Hepatocyte (in vitro differentiated cells): ENCODE measurements around the gene CYSTM1.

Experiments used
- EZH2 ChIP-seq: fragments of 200-600 bp; sonication (generic); IDR thresholded peaks from 2 replicates; pipeline ENCODE4 v1.6.1; 2016; ENCODE audit warnings: antibody characterized with exemption, mild to moderate bottlenecking, borderline replicate concordance
- EZH2phosphoT487 ChIP-seq: fragments of 200-600 bp; sonication (generic); IDR thresholded peaks from one replicate; pipeline ENCODE4 v1.6.1; 2018; ENCODE audit warnings: antibody characterized with exemption, mild to moderate bottlenecking, low read depth, moderate library complexity; ENCODE audit not compliant: unreplicated experiment, severe bottlenecking
- TF ChIP-seq, protein P1 (sequence below): fragments of 200-600 bp; sonication (generic); IDR thresholded peaks from 2 replicates; pipeline ENCODE4 v1.5.1; 2016; ENCODE audit warnings: antibody characterized with exemption, mild to moderate bottlenecking; ENCODE audit not compliant: poor library complexity

GRCh38 chr5:140146523-140146842 lies 28.5 kb upstream of the CYSTM1 start:
- TF ChIP-seq, protein P1, sequence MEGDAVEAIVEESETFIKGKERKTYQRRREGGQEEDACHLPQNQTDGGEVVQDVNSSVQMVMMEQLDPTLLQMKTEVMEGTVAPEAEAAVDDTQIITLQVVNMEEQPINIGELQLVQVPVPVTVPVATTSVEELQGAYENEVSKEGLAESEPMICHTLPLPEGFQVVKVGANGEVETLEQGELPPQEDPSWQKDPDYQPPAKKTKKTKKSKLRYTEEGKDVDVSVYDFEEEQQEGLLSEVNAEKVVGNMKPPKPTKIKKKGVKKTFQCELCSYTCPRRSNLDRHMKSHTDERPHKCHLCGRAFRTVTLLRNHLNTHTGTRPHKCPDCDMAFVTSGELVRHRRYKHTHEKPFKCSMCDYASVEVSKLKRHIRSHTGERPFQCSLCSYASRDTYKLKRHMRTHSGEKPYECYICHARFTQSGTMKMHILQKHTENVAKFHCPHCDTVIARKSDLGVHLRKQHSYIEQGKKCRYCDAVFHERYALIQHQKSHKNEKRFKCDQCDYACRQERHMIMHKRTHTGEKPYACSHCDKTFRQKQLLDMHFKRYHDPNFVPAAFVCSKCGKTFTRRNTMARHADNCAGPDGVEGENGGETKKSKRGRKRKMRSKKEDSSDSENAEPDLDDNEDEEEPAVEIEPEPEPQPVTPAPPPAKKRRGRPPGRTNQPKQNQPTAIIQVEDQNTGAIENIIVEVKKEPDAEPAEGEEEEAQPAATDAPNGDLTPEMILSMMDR = no peak
- no peak for TF ChIP-seq EZH2
- no peak for TF ChIP-seq EZH2phosphoT487
